Left renal pelvis (tissue), 4 donors: ENCODE data around the gene ABHD16A. TPM values are rescaled to one million over a fixed set of nuclear protein-coding genes. Genes with fewer than 3 reads are reported as not detected.

Source experiments
- DNase-seq, 4 donors: peaks; one replicate each; pipeline ENCODE4 v3.0.0-alpha.2; 2013; ENCODE audit warnings: low read depth in 4 of 4, low spot score in 3 of 4
- polyA plus RNA-seq, 4 donors: library from polyadenylated mRNA; unstranded; fragments of 120-200 nt; gene quantifications; one replicate each; pipeline ENCODE4 v1.2.1, GENCODE V29; 2013; ENCODE audit not compliant: insufficient read length in 4 of 4

Gene ABHD16A
- polyA plus RNA-seq, result 10 to 100 TPM; 50.1 to 67.5 (median 55.9) TPM

DNA sequence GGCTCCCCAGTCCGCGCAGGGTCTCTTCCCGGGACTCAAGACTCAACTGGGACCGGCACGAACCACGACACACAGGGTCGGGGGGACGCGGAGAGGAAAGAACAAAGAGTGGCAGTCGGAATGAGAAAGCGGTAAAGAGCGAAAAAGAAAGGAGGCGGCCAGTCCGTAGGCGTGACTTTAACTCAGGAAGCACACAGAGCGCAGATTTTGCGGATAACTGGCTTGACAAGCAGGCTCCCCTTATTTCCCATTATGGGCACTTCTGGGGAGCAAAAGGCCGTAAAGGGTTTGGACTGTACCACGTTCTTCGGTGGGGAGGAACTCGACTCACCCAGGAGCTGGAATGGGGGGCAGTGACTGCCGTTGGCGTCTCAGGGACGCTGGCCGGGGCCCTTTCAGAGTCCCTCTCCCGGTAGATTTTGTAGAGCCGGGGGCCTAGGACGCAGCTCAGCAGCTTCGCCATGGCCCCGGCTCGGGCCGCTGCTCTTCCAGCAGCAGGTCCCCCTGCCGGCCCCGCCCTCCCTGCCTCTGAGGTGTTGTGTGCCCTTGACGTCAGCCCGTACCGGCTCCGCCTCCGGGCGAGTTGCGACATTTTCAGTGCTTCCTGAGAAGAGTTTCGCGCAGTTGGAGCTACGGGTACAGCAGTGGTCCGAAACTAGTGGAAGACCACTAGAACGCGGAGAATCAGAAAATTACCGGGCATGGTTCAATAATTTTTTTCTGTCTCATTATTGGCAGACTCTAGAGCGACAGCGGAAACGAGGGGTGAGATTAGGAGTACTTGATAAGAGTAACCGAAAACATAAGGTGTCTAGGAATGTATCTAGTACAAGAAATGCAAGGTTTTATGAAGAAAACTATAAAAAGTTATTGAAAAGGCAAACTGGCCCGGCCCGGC, at the start of gene ABHD16A:
Gene ABHD16A, minus strand, starts transcription at position 506 of the 898 bp plus-strand sequence. Its CDS starts 43 bp downstream, at position 463.
- DNase-seq, result peak; percentile 97 to 99 (median 98)

DNA sequence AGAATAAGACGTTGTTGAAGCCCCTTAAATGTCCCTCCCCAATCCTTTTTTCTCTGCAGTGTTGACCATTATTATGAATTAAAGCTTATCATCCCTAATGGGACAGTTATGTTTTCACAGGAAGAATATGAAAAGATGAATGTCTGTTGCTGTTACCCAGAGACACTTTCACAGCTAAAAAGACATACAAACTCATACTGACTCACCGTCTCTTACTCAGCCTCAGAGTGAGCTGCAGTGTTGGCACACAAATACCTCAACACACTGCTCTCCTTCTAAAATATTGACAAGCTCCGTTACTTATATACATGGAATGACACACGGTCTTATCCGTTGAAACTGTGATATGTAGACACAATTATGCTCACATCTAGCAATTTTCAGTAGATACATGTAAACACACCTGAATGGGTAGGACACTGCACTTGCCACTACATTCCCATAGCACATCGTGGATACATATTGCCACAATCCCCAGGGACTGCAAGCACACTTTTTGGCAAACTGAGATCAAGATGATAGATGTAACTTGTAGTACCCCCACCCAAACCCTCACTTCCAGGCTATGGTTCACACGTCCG, 49.7 kb upstream of the ABHD16A start:
- DNase-seq, result no peak

DNA sequence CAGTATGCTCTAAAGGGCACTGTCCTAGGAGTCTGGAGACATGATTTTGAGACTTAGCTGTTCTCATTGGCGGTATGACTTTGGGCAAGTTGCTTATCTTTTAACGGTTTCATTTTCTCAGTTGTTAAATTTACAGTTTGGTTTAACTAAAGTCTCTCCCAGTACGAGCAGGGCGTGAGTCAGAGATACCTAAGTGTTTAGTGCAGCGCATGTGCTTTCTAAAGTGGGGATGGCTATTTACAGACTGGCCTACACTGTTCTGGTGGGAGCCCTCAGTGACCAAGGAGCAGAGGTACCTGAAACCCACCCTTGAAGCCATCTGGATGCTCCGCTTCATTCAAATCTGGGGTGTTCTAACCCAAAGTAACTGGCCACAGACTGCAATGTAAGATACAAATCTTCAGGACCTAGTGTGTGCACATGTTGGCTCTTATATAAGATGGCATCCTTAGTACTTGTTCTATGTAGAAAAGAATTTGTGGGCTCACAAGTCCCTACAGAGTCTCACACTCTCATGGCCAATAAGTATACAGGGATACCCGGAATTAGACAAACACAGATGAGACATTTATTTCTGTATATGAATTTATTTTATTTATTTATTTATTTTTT, 47.4 kb upstream of the ABHD16A start:
- no peak for DNase-seq

DNA sequence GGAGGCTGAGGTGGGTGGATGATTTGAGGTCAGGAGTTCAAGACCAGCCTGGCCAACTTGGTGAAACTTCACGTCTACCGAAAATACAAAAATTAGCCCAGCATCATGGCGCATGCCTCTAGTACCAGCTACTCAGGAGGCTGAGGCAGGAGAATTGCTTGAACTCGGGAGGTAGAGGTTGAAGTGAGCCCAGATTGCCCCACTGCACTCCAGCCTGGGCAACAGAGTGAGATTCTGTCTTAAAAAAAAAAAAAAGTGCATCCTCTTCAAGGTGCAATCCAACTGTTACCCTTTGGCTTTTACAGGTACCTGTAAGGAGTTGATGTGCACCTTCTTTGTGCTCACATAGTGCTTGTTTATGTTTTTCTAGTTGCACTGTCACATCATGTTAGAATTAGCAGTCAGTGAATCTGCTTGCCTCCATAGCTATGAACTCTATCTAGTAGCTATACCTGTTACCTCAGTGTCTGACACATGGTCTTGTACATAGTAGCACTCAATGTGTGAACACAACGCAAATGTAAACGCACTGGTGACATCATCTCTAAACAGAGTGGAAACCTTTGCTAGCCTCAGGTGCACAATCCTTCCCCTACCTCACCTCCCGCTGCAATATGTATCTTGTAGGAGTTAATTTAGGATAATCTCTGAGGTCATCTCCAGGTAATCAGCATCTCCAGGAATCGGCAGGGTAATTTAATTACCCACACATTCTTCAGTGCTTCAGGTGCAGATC, 46.3 kb upstream of the ABHD16A start:
- no peak for DNase-seq

DNA sequence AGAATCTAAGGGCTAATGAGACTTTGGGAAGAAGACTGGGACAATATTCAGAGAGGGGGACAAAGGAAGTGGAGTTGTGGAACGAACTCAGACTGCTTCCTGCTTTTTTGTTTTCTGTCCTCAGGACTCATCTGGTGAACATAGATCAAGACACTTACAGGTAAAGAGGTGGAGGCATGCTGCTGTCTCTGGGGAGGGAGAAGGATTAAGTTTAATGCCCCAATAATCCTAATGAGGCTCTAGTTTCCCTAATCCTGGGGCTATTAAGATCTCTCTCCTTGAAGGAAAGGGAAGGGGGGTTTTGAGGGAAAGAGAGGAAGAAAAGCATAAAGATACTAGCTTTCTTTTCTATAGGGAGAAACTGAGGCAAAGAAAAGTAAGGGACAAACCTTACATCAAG, 41.3 kb upstream of the ABHD16A start:
- no peak for DNase-seq

DNA sequence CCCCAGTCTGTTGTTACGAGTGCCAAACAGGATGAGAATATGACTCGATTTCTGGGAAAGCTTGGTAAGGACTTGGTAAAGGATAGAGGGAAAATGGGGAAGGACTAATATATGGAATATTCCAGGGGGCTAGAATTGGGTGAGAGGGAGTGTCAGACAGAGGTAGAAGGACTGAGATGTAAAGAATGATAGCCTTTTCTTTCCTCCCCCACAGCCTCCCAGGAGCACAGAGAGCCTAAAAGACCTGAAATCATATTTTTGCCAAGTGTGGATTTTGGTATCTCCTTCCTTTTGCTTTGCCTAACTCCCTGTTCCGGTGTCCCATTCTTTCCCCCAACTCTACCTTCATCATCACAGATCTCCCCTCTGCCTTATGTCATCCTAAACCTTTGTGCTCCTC, 39.8 kb upstream of the ABHD16A start:
- no peak for DNase-seq

DNA sequence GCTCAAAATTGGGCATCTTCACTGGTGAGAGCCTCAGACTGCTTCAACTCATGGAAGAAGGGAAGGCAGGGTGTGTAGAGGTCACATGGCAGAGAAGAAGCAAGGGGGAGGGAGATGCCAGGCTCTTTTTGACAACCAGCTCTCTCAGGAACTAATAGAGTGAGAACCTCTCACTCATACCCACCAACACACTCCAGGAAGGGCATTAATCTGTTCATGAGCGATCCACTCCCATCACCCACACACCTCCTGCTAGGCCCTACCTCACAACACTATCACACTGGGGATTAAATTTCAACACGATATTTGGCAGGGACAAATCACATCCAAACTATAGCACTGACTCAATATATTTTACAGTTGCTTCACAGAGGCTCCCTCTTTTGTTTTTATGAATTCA, 38.7 kb upstream of the ABHD16A start:
- DNase-seq, result no peak

DNA sequence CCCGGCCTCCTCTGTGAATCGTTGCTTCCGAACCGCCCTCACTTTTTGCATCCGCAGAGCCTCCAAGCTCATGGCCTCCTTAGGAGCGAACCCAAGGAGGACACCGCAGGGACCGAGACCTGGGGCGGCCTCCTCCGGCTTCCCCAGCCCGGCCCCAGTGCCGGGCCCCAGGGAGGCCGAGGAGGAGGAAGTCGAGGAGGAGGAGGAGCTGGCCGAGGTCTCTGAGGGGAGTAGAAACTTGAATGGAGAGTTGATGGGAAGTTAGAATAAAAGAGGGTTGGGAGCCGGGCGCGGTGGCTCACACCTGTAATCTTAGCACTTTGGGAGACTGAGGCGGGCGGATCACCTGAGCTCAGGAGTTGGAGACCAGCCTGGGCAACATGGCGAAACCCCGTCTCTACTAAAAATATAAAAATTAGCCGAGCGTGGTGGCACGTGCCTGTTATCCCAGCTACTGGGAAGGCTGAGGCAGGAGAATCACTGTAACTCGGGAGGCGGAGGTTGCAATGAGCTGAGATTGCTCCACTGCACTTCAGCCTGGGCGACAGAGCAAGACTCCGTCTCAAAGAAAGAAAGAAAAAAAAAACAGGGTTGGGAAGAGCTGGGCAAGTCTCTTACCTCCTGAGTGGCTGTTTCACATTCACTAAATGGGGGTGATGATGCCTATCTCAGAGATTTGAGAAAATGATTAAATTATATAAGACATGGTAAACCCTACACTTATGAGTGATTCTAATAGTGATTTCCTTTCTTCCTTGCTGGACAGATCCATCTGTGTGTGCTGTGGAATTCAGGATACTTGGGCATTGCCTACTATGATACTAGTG, 37.5 kb upstream of the ABHD16A start:
- DNase-seq, result no peak

DNA sequence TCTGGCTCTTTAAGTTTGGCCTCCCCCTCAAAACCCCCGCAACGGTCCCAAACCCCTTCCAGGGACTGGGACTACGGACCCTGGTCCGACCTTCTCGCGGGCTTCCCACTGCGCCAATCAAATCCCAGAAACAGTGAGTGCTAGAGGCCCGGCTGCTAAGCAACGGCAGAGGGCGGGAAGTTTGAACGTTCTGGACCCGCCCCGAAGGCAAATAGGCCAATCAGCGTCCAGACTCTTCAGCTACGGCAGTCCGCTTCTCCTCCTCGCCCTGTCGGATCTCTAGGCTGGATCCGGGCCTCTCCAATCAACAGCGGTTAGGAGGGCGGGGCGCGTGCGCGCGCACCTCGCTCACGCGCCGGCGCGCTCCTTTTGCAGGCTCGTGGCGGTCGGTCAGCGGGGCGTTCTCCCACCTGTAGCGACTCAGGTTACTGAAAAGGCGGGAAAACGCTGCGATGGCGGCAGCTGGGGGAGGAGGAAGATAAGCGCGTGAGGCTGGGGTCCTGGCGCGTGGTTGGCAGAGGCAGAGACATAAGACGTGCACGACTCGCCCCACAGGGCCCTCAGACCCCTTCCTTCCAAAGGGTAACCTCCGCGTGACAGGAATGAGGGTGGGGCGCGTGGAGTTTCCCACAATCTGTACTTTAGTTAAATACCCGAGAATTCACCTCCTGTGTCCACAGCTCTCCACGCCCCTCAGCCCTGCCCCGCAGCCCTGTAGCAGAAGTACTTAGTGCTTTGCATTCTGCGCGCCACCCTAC, 36.7 kb upstream of the ABHD16A start, which contains the start of gene MSH5:
Gene MSH5, plus strand, starts transcription at position 367 of the 758 bp plus-strand sequence. CDS start 462 bp downstream, outside the sequence.
- peak; percentile 98 to 99 (median 99) for DNase-seq

DNA sequence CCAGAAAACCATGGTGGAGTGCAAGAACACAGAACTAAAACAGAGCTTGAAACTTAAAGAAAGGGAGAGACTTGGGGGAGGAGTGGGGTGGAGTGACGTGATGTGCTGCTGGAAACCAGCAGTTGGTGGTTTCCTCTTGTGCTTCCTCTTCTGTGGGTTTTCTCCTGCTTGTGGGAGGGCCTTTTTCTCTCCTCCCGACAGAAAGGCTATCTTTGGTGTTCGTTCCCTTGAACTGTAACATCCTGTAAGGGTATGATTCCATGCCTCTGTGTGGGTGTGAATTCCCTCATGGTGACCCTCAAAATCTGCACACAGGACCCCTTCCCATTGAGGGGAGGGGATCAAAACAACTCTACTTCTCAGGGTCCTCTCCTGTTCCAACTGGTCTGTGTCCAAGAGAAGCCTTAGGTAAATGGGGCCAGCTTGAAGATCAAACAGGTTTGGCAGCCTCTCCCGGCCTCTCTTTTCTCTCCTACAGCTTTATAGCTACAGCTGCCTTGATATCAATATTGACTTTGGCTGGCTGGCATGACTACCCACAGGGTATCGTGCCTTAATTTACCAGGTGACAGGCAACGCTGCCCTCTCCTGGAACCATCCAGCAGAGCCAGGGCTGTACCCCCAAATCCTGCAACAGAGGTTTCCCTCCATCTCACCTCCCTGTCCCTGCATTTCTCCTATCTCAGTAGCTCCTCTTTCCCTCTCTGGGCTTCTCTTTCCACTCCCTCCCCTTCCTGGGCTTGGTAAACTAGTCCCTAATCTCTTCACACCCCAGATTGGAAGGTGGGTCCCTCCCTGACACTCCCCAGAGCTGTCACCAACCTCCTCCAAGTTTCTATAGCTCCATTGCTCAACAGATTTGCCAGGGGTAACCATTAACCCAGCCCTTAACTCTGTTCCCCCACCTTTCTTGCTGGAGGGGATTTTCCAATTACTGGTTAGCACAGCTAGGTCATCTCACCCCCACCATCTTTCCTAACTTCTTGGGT, 35.2 kb upstream of the ABHD16A start:
- peak in 1 of 4 donors; percentile 72 for DNase-seq

DNA sequence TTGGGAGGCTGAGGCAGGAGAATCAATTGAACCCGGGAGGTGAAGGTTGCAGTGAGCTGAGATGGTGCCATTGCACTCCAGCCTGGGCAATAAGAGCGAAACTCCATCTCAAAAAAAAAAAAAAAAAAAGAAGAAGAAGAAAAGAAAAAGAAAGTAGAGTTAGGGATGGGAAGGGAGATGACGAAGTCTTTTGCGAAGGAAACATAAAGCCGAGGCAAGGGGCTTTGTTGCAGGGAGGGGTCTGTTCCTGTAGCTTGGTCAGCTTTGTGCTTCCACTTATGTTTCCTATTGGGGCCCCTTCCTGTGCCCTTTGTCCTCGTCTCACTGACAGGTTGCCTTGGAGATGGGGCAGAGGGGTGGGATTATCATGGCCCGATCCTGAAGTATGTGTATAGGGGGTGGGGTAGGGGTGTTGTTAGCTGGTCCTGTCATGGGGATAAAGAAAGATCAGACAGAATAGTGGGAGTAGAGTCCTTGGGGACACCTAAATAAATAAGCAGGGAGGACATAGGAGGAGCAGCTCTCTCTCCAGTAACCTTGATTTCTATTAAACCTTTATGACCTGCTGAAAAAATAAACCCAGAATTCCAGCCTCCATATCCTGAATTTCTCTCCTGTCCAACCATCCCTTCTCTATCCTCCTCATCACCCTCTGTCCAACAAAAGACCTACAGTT, 34.3 kb upstream of the ABHD16A start:
- peak in 1 of 4 donors; percentile 65 for DNase-seq

DNA sequence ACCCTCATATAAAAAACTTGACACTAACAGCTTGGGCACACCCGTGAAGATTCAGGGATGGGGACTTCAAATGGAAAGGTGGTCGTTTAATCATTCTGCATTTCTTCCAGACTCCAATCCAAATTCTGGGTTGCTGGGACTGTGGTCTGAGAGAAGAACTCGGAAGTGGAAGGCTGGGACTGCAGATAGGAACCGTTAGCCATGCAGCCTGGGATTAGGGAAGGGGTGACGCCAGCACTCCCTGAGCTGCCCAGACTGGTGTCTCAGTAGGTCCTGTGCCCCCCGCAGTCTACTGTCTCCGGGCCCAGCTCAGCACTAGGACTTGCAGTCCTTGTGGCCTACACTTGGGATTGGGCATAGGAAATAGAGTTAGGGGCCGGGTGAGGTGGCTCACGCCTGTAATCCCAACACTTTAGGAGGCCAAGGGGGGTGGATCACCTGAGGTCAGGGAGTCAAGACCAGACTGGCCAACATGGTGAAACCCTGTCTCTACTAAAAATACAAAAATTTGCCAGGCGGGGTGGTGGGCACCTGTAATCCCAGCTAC, 33.7 kb upstream of the ABHD16A start:
- DNase-seq, result no peak

DNA sequence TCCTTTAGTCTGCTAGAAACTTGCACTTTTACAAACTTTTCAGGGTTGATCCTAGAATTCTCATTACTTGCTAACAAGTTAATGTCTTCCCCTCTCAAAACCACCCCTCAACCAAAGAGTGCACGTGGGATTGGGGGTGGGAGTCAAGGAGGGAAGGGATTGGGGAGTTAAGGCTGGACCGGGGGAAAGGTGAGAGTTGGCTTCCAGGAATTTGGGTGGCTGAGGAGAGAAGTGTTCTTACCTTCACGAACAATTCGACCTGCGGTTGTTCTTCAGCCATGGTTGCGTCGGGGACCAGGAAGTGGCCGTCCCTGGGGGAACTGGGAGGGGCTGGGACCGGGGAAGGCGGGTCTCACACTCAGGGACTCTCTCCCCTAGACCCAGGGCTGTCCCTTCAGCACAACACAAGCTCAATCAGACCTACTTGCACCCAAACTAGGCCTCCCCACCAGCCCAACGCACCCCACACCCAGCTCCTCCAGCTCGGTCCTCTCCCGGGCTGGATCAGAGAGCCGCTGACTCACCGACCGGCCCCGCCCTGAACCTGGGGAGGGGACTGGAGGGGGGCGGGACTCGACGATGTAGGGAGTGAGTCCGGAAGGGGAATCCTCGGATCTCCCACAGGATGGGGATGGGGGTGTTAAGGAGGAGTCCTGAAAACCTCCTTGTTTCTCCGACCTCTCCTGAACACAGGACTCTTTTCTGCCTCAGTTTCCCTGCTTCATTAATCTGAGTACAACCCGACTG, 33.1 kb upstream of the ABHD16A start, which contains the start of gene CLIC1:
Gene CLIC1, minus strand, starts transcription at position 510 of the 747 bp plus-strand sequence. Its CDS starts 230 bp downstream, at position 280.
- DNase-seq, result peak in 1 of 4 donors; percentile 54

DNA sequence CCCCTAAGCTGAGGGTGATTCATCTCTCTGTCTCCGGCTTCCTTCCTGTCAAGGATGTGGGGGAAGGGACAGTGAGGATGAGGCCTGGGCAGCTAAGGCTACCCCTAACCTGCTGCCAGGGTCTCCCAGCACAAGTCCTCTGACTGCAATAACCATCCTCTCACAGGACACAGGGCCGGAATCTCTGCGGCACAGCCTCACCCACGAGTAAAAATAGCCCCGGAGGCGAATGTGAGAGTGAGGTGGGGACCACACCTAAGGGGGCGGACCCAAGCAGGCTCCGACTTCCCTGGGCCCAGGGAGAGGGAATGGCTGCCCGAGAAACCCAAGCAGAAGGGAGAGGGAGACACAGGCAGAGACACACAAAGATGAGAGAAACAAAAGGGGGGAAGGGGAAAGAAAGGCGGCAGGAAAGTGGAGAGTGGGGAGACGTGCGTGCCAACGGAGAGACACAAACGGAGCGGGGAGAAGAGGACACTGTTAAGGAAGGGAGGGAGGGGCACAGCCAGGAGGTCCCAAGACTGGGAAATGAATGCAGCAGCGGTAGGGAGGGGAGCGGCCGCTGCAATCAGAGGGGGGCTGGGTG, 31.8 kb upstream of the ABHD16A start:
- DNase-seq, result peak in 1 of 4 donors; percentile 39

DNA sequence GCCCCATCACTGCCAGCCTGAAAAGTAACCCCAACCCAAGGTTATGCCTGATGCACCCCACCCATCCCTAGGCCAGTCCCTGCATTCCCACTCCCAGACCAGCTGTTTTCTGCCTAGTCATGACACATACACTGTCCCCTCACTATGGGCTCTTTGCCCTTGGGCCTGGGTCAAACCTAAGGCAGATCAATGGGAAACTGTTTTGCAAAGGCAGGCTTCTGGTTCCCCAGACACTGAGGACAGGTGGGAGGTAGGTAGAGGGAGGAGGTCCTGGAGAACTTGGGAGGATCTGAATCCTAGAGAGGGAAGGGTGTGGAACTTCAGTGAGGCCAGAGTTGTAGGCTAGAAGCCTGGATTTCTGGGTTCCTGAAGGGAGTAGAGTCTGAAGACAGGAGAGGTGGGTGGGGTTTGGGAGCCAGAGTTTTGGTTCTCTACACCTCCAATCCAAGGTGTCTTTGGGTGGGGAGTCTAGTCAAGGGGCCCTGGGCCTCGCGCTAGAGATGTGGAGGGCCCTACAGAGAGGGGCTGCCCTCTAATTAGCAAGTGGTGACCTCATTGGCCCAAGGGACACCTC, 31.2 kb upstream of the ABHD16A start:
- no peak for DNase-seq
